Measurements from ENCODE around the gene IGFN1. TPM values are rescaled to one million over a fixed set of nuclear protein-coding genes. Genes with fewer than 3 reads are reported as not detected.

IGFN1 gene
- total and polyA plus RNA-seq, 7 donors = under 0.01 to 0.55 (median 0.14) TPM; not detected in 3

DNA sequence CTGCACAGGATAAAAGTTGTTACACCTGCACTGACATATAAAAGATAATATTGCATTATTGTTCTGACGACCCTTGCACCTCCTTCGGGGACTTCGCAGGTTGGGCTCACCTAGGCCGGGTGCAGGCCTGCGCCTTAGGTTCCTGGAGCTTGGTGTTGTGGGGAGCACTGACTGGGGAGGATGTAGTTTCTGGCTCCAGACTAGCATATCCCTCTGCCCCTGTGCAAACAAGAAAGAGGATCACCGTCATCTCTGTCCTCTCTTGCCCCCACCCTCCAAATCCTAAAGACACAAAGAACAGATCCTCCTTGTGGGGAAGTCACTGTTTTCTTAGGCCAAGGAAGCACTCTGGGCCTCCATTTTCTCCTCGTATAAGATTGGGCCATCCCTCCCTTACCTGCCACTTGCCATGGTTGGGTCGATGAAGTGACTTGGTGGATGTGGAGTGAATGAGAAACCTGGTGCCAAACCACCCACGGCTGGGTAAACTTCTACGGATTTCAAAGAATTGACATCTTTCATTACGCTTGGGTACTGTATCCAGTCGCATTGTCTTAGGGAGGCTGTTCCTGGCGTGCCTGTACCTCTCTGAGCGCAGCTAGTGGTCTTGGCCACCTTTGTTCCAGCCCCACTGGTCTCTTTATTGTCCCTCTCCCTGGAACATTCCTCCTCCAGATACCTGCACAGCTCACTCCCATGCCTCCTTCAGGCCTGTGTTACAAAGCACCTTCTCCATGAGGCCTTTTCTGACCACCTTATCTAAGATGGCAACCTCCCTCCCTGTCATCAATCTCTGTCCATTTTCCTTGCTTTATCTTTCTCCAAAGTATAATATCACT lies 58.3 kb downstream of the IGFN1 start:
- intact Hi-C loops (cut with DNase I) = no loop called here
- no peak for DNase-seq
- H3K4me1 ChIP-seq = no peaks in the 10 kb centered on the region
- TF ChIP-seq, protein P1, sequence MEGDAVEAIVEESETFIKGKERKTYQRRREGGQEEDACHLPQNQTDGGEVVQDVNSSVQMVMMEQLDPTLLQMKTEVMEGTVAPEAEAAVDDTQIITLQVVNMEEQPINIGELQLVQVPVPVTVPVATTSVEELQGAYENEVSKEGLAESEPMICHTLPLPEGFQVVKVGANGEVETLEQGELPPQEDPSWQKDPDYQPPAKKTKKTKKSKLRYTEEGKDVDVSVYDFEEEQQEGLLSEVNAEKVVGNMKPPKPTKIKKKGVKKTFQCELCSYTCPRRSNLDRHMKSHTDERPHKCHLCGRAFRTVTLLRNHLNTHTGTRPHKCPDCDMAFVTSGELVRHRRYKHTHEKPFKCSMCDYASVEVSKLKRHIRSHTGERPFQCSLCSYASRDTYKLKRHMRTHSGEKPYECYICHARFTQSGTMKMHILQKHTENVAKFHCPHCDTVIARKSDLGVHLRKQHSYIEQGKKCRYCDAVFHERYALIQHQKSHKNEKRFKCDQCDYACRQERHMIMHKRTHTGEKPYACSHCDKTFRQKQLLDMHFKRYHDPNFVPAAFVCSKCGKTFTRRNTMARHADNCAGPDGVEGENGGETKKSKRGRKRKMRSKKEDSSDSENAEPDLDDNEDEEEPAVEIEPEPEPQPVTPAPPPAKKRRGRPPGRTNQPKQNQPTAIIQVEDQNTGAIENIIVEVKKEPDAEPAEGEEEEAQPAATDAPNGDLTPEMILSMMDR (IDR thresholded peaks at IDR 0.05) = no peak
- TF ChIP-seq POLR2AphosphoS5 (IDR thresholded peaks at IDR 0.05) (no peak), EP300 (IDR thresholded peaks at IDR 0.05) (no peak), POLR2A (IDR thresholded peaks at IDR 0.05) (no peak)
- no peak overlapping the region for H3K27ac ChIP-seq
- H3K9me3 ChIP-seq = no peaks in the 10 kb centered on the region
- no peaks in the 10 kb centered on the region for H3K27me3 ChIP-seq
- no peaks in the 10 kb centered on the region for H3K36me3 ChIP-seq
- WGBS, 2 donors = 92 to 94% methylated on average over 14 of the region's 14 CpGs
- no peak overlapping the region for H3K4me3 ChIP-seq

DNA sequence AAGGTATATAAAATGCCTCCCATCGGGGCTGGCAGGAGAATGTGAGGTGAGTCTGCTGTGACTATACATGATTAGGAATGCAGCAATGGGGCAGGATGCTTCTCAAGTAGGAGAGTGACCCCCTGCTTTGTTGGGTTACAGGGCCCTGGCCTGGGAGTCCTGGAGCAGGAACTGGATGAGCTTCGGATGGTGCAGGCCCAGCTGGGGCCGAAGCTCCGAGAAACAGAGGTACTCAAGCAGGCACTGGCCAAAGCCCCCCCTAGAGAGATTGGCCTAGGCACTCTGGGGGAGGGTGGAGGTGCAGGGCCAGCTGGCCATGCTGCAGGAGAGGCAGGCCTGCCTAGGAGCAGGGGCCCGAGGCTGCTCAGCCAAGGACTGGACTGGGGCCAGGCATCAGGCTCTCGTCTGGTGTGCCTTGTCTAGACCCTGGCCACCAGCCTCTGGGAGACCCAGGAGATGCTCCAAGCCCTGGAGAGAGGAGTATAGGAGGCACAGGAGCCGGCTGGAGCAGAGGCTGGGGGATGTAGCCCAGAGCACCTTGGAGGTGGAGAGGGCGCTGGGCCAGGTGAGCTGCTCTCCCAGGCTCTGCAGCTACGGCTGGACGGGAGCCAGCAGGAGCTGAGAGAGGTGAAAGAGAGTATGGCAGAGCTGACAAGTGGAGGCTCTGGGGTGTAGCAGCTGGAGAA lies 59.8 kb downstream of the IGFN1 start:
- Histone ChIP-seq H3K4me3 (no peak overlapping the region), H3K27ac (no peak overlapping the region), H3K27me3 (peaks cover 0 to 8% (median 6%) of the 10 kb centered on the region in 3 donors), H3K4me1 (no peaks in the 10 kb centered on the region), H3K9me3 (no peaks in the 10 kb centered on the region), H3K36me3 (no peaks in the 10 kb centered on the region)
- DNase-seq = no peak
- TF ChIP-seq, protein P1 (IDR thresholded peaks at IDR 0.05) = no peak
- TF ChIP-seq EP300 (IDR thresholded peaks at IDR 0.05) (no peak), POLR2A (IDR thresholded peaks at IDR 0.05) (no peak), POLR2AphosphoS5 (IDR thresholded peaks at IDR 0.05) (no peak)
- 79 to 81% methylated on average over 10 of the region's 10 CpGs for WGBS, 2 donors
- intact Hi-C loops (cut with DNase I) = loop anchor here (5.0 kb wide), 1 partner anchor 262 kb away; no protein-coding TSS in a partner anchor

DNA sequence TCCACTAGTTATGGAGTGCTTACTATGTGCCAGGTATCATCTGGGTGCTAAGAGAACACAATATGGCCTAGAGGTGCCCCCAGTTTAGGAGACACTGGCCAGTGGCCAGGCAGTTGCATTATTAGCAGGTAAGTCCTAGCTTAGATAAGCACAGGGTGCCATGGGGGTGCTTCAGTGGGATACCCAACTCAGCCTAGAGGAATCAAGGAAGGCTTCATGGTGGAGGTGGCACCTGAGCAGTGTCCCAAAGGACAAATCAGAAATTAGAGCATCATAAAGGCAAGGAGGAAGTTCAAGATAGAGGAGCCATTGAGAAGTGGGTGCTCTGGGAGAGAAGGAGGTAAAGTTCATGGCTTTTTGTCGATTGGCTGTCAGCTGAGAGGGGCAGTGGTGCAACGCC lies 60.8 kb downstream of the IGFN1 start:
- WGBS, 2 donors = 51 to 79% methylated on average over 2 of the region's 2 CpGs
- peaks cover 0 to 11% (median 6%) of the 10 kb centered on the region in 3 donors for H3K27me3 ChIP-seq
- no peak overlapping the region for H3K27ac ChIP-seq
- H3K36me3 ChIP-seq = no peaks in the 10 kb centered on the region
- no peaks in the 10 kb centered on the region for H3K4me1 ChIP-seq
- TF ChIP-seq POLR2AphosphoS5 (IDR thresholded peaks at IDR 0.05) = no peak
- no peak for TF ChIP-seq POLR2A (IDR thresholded peaks at IDR 0.05)
- TF ChIP-seq EP300 (IDR thresholded peaks at IDR 0.05) = no peak
- TF ChIP-seq, protein P1 (IDR thresholded peaks at IDR 0.05) = no peak
- H3K9me3 ChIP-seq = no peaks in the 10 kb centered on the region
- no peak overlapping the region for H3K4me3 ChIP-seq
- DNase-seq = no peak
- intact Hi-C loops (cut with DNase I) = loop anchor here (5.0 kb wide), 1 partner anchor 261 kb away; no protein-coding TSS in a partner anchor

DNA sequence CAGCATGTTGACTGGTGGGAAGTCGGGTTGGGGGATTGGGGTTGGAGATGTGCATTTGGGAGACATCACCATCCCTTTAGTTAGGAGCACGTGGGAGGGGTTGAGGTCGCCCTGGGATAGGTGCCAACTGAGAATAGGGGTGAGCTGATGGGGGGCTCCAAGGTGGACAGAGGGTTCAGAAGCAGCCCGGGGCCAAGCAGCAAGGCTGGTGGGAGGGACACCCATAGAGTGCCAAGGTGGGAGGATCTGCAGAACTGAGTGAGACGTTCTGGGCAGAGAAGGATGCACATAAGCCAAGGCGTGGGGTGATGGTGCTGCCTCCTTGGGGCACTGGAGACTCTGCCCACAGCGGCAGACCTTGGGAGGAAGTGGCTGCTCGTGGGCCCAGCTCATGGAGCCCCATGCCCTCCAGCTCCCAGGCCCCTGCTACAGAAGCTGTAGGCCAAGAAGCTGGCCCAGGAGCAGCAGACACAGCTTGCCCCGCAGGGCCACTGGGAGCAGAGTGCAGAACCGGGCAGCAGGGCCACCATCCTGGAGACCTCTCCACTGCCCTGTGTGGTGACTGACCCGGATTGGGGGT lies 61.3 kb downstream of the IGFN1 start:
- Histone ChIP-seq H3K27ac (no peak overlapping the region), H3K27me3 (peaks cover 0 to 11% (median 6%) of the 10 kb centered on the region in 3 donors), H3K36me3 (no peaks in the 10 kb centered on the region), H3K4me3 (no peak overlapping the region), H3K9me3 (no peaks in the 10 kb centered on the region), H3K4me1 (no peaks in the 10 kb centered on the region)
- 63 to 73% methylated on average over 11 of the region's 11 CpGs for WGBS, 2 donors
- DNase-seq = no peak
- intact Hi-C loops (cut with DNase I) = loop anchor here (5.0 kb wide), 1 partner anchor 260 kb away; no protein-coding TSS in a partner anchor
- TF ChIP-seq POLR2AphosphoS5 (IDR thresholded peaks at IDR 0.05) (no peak), POLR2A (IDR thresholded peaks at IDR 0.05) (no peak), EP300 (IDR thresholded peaks at IDR 0.05) (no peak)
- TF ChIP-seq, protein P1 (IDR thresholded peaks at IDR 0.05) = no peak
